GM21515 (cell line): Measurements from ENCODE around the gene ST6GALNAC2.
"Not testable (repeated sequence)": the region's sequence is repeated elsewhere in the genome, so short reads cannot be mapped to it uniquely, and the experiment has no call there.

ENCODE experiments used
- ATAC-seq: cut with Tn5 transposase; IDR thresholded peaks from one replicate; pipeline ENCODE4 v1.9.1; 2021; ENCODE audit not compliant: unreplicated experiment

Gene ST6GALNAC2

DNA sequence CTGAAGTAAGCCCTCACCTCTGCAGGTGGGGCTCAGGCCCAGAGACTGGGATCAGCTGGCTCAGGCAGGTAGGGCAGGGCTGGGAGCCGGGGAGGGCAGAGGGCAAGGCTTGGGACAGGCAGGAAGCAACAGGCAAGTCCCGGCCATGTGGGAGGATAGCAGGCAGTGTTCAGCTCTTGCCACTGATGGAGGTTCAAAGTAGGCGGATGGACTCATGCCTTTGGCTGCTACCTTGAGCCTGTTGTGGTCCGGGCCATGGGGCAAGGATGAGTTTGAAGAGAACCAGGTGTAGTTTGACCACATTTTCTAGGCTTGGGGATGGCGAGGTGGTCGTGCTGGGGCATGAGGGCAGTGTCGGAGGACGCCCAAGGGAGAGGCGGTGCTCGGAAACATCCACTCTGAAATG lies 43.1 kb downstream of the ST6GALNAC2 start:
- ATAC-seq = no peak

DNA sequence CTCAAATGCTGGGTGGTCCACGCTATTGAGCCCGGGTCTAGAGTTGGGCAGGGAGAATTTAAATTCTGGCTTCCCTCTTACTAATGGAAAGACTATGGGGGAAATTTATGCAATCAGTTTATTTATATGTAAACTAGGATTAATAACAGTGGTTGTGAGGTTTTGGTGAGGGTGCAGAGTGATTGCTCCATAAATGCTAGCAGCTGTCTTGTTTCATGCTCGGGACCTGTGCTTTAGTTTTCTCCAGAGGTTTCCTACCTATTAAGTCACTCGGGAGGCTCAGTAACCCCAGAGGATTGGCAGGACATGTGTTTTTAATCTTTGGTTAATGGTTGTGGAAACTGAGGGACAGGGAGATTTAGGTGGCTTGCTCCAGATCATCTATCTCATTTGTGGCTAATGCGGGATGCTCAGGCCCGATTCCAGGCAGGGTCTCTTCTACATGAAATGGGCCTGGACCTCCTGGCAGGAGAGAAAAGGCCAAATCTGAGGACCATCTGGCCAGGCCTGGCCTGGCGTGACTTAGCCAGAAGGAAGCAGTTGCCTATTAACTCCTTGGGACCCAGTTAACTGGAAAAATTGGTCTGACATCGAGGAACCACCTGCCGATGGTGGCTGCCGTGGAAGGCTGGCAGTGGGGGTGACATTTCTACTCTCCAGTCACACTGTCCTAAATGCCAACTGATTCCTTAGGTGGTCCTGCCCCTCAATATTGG lies 43.8 kb downstream of the ST6GALNAC2 start:
- no peak for ATAC-seq

DNA sequence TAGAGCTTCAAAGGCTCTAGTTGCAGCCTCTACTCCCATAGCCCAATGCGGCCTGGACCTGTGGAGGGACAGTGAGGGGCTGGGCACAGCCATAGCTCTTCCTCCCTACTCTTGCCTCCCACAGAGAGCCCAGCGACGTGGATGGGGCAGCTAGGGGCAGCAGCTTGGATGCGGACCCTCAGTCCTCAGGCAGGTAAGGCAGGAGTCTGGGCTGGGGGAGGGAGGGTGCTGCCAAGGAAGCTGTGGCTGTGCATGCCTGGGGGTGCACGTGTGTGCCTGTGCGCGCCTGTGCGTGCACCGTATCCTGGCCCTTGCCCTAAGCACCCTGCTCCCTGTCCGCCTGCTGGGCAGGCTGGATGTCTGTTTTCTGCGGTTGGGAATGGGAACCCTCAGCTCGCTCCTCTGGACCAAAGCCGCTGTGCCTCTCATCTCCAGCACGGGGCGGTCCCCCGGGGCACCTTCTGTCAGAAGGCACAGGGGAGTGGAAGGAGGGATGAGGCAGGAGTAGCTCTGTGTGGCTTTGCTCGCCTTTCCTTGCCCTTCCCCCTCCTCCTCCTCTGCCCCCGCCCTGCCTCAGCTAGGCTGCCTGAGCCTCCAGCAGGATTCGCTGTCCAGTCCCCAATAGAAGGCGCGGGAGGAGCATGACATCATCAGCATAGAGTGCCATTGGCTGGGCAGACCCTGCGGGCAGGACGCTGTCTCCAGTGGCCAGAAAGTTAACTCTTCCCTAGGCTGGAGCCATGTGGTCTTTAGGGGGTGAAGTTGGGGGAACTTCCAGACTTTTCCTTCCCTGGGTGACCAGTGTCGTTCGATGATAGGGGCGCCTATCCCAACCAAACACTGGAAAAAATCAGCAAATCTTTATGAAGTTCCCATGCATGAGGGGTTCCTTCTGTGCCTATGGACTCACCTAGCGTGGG lies 45.0 kb downstream of the ST6GALNAC2 start:
- no peak for ATAC-seq

DNA sequence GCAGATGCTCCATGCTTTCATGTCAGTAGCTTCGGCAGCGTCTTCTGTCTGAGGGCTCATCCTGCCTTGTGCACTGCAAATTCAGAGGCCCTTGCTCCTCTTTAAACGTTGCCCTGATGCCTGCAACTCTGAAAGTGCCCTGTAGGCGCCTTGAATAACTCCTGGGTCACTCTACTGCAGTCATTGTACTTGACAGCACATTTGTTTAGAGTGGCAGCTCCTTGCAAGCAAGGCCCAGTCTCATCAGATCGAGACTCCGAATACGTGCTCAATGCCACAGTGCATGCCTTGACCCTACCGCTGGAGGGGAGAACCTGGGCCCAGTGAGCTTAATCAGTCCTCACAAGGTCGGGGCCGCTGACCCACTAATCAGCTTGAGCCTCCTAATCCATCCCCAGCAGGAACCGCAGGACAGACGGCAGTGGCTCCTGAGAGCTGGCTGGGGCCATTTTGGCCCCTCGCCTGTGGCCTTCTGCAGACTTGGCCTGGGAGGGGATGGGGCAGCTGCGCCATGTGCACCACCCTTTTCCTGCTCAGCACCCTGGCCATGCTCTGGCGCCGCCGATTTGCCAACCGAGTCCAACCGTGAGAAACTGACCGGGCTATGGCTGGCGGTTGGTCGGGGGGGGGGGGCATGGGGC lies 45.9 kb downstream of the ST6GALNAC2 start, which contains the start of gene PRCD:
PRCD (plus strand) TSS at position 414 of the 641 bp plus-strand sequence; CDS start at position 512, 98 bp downstream.
- ATAC-seq = no peak

DNA sequence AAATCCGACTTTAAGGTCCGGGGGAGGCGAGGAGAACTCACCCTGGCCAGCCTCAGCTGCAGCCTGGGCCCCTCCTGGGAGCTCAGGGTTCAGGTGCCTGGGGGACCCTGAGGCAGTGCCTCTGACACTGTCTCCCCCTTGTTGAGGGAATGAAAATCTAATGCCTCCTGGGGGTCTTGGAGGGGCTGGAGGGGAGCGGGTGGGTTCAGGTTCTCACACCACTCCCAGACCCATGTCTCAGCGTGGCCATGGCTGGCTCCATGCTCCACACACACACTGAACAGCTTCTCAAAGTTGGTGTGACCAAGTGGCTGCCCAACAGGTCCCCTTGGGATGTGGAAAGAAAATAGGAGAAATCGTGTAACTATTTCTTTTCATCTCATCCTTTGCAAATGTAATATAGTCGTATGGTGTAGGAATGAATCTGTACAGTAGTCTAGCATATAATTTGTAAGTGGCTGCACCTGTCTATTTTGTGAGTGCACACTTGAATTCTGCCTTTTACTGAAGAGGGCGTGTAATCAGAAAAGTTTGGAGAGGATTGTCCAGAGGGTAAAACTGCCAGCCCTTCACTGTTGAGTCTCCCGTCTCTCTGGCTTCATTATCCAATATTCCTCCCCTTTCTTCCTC lies 46.6 kb downstream of the ST6GALNAC2 start:
- ATAC-seq = no peak

DNA sequence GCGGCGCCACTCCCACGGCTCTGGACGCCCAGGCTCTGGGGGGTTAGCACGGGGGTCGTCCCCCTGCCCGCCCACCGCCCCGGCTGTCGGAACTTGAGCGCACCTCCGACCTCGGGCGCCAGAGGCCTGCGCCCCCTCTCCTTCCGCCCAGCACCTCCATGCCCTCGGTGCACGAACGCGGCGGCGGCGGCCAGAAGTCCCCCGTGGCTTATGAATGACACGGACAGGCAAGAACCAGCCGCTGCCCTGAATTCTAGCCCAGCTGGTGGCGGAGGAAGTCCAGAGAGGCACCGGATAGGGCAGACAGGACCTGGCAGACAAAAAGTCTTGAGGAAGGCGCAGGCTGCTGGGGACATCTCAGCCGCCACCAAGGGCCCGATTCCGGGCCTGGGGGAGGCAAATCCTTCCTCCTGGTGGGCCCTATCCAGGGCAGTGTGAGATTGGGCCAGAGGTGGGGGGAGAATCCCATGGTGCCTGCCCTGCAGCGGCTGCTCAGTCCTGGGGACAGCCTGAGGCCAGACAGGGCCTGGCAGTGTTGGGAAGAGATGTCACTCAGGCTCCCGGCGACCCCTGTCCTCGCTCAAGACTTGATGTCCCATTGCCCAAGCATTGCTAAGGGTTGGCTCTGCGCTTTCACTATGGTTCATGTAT lies 47.3 kb downstream of the ST6GALNAC2 start:
- ATAC-seq = no peak

DNA sequence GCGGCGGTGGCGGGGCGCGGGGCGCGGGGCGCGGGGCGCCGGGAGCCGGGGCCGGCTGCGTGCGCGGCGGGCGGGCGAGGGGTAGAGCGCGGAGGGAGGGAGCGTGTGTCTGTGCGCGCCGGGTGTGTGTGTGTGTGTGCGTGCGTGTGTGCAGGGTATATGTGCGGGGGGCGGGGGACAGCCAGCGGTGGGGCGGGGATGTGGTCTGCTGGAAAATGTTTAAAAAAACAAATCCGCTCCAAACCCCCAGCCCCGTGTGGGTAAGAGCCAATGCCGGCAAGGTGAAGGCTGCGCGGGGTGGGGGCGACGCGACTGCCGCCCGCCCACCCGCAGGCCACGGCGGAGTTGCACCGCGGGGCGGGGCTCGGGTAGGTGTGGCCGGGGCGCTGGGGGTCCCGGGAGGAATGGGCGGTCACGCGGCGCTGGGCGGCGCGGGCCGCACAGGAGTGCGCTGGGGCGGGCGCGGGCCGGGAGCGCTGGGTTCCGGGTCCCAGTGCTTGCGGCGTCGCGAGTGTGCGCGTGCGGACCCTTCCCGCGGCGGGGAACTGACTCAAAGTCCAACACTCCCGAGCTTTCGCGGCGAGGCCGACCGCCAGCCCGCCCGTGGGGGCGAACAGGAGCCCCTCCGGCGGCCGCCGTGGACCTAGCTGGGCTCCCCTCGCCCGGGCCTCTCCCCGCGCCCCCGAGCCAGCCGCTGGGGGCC lies 47.9 kb downstream of the ST6GALNAC2 start, which contains the start of gene CYGB:
CYGB (minus strand) TSS at position 132 of the 703 bp plus-strand sequence. CDS start 167 bp downstream, outside the sequence.
- ATAC-seq = no peak

DNA sequence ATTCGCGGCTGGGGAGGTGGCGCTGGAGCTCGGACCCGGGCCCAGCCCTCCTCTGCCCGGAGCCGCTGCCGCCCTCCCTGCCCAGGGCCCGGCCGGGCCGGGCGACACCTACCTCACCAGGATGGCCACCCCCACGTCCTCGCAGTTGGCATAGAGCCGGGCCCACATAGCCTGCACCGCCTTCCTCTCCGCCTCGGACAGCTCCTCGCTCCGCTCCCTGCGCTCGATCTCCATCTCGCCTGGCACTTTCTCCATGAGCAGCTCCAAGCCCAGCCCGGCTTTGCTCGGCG lies 48.4 kb downstream of the ST6GALNAC2 start:
- ATAC-seq = no peak

DNA sequence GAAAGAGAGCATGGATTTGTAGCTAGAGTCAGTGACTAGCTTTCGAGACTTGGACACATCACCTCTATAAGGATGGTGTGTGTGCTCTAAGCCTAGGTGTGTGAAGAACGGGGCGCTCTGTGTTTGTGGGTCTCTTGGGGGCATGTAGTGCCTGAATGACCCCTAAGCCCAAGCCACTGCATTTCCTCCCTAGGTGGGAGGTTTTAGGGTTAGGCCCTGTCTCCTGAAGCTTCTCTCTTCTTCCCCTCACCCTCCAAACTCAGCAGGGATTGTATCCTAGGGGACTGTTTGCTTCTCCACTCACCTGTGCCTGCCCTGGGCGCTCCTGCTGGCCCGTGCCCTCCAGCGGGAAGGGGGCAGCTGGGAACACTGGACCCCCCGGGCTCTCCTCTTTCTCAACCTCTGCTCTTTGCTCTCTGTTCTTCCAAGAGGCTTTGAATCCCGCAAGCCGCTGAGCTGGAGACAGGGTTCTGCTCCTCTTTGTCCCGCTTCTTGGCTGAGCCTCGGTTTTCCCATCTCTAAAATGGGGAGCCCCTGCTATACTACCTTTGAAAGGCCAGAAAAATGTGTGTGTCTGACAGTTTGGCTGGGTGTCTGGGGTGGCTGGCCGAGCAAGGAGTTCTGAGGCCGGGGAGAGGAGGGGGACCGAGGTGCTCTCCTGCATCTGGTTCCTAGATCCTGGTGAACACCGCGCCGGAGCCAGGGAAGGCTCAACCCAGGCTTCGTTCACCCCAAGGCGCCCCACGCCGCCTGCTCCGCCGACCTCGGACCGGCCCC lies 49.0 kb downstream of the ST6GALNAC2 start:
- ATAC-seq = no peak

DNA sequence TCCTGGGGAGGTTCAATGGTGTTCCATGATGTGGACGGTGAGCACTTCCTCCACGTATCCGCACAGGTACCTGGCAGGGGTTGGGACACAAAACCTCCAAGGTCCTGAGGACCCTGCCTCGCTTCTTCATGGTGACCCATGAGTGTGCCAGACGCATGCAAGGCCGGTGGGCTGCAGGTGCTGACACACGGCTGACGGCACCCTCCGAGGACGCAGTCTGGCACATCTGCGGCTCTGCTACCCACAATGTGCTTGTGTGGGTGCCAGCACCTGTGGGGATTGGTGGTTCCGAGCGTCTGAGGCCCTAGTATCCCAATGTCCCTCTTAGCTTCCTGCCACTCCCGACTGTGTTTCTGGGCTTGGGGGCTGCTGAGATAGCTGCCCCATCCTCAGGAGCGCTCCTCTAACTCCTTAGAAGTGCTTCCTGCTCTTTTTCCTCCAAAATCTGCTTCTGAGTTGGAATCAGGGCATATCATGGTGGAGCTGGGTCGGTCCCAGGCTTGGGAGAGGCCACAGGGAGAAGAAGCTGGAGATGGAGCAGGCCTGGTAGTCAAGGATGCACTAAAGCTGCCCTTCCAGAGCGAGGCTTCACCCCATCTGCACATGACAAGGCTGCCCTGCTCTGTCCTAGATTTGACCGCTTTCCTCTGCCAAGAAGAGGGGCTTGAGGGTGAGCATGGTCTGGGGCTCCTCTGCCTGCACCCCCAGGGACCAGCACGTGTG lies 49.7 kb downstream of the ST6GALNAC2 start:
- ATAC-seq = no peak

DNA sequence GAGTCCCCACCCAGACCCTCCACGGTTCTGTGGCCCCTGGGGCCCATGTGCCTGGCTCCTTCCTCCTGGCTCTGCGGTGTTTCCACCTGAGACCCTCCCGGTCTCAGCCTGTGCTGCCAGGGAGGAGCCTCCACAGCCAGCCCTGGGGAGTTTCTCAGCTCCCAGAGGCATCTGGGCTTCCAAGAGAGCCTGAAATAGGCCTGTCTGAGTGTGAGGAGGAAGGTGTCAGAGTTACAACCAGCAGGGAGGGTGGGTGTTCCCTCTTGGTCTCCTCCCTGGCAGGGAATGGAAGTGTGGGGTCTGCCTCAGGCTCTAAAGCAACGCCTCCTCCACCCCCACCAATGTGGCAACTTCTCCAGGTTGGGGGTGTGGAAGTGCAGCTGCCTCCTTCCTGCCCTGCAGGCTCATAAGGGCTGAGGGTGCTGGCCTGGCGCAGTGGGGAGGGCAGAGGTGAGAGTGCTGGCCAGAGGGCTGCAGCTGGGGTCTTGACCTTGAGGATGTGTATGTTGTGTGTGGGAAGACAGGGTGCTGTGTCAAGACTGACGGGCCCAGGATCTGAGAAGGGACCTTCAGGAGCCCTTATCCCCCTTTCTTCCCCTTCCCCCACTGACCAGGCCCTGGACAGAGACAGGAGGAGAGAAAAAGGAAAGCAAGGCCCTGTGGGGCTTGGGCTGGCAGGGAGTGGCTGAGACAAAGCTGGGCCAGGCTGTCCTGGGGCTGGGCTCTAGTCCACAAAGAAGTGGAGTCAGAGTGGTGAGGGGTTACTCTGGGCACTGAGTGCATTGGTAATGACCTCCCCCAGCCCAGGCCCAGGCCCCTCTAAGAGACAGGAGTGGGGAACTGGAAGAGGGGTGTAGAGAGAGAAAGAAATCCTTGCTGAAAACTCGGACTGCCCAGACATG lies 50.6 kb downstream of the ST6GALNAC2 start:
- no peak for ATAC-seq

DNA sequence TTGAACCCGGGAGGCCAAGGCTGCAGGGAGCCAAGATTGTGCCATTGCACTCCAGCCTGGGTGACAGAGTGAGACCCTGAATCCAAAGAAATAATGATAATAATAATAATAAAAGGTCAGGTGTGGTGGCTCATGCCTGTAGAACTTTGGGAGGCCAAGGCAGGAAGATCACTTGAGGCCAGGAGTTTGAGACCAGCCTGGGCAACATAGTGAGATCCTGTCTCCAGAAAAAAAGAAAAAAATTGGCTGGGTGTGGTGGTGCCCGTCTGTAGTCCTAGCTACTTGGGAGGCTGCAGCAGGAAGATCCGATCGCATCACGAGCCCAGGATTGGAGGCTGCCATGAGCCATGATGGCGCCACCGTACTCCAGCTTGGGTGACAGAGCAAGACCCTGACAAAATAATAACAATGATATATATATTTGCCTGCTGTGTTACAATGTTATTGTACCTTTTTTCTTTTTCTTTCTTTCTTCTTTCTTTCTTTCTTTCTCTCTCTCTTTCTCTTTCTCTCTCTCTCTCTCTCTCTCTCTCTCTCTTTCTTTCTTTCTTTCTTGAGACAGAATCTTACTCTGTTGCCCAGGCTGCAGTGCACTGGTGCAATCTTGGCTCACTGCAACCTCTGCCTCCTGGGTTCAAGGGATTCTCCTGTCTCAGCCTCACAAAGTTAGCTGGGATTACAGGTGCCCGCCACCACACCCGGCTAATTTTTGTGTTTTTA lies 51.9 kb downstream of the ST6GALNAC2 start:
- ATAC-seq = not testable (repeated sequence)

DNA sequence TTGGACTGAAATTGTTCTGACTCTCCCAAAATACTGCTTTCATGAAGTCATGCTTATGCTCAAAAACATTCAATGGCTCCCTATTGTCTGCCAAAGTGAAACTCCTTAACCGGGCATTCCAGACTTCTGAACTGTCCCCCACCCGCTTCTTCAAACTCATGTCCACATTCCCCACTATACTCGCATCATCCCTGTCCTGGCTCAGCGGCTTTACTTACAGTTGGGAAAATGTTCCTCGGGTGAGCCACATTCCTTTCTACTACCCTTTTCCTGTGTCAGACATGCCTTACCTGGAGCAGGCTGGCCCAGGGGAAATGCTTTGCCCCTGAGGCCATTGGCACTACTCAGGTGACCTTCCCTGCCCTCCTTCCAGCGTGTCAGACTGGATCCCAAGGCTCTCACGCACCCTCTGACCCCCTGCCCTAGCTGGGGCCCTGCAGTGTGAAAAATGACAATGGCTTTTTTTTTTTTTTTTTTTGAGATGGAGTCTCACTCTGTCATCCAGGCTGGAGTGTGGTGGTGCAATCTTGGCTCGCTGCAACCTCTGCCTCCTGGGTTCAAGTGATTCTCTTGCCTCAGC lies 53.5 kb downstream of the ST6GALNAC2 start:
- ATAC-seq = no peak

DNA sequence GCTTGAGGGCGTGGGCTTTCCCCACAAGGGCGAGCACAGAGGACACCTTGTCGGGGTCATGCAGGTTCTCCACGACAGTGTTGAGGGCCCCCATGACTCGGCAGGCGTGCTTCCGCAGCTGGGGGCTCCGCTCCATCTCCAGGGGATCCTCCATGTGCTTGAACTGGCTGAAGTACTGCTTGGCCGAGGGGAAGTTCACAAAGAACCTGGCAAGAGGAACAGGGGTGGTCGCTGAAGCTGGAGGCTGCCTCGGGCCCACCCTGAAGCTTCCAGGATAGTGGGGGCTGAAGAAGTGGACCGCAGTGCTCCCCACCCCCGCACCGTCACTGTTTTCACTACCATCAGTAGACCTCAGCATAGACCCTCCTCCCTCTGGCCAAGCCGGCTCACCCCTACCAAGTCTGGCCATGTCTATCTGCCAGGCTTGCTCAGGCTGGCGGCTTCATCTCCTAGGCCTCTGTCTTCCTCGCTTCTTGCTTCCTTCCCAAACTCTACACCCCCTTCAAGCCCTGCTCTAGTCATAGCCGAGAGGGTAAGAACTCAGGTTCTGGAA lies 54.1 kb downstream of the ST6GALNAC2 start:
- no peak for ATAC-seq

DNA sequence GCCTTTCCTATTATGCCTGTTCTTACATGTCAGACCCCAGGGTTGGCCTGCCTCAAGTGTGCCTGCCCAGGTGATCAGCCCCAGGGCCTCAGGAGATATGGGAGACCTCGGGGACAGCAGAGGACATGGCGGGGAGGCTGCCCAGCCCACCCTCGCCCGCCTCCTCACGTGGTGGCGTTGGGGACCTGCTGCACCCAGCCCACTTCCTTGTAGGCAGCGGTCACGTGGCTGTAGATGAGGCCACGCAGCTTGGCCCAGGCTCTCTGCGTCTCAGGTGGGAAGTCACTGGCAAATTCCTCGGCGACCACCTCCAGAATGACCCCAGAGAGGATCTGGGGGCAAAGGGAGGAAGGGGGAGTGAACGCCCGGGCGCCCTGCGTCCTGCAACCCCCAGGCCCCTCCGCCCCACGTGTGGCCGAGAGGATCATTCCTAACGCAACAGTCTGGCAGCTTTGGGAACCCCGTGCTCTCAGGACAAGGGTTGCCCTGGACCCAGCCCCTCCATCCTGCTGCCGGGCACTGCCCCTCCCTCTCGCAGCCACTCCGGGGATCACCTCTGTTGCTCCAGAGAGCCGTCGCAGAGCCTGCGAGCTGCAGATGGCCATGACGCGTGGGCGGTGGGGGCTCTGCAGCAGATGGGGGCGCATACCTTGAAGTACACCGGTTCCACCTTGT lies 54.7 kb downstream of the ST6GALNAC2 start:
- no peak for ATAC-seq
